NCI-H2171 (cell line): ENCODE results near the gene PGR.
"Not testable (repeated sequence)": the region's sequence is repeated elsewhere in the genome, so short reads cannot be mapped to it uniquely, and the experiment has no call there.

ENCODE experiments used
- DNase-seq: peaks from one replicate; lab custom pipeline; 2025; lab: John Stamatoyannopoulos, UW

PGR gene

GRCh38 chr11:101082813-101083212, 46.8 kb downstream of the PGR start:
- DNase-seq: no peak

- DNase-seq: no peak
These were observed 65.9 kb downstream of the PGR start for GRCh38 chr11:101063706-101064105.

- DNase-seq: no peak
These were observed 68.0 kb downstream of the PGR start for GRCh38 chr11:101061606-101062005.

GRCh38 chr11:101059331-101059730, 70.3 kb downstream of the PGR start:
- DNase-seq: no peak

- DNase-seq: no peak
These were observed 76.1 kb downstream of the PGR start for GRCh38 chr11:101053492-101053891.

GRCh38 chr11:101051677-101052076, 77.9 kb downstream of the PGR start:
- DNase-seq: no peak

GRCh38 chr11:101049813-101050212, 79.8 kb downstream of the PGR start:
- no peak for DNase-seq

GRCh38 chr11:101049123-101049522, 80.5 kb downstream of the PGR start:
- no peak for DNase-seq

GRCh38 chr11:101048479-101048878, 81.1 kb downstream of the PGR start:
- DNase-seq: no peak

- no peak for DNase-seq
These were observed 82.7 kb downstream of the PGR start for GRCh38 chr11:101046947-101047346.

GRCh38 chr11:101045415-101045814, 84.2 kb downstream of the PGR start:
- DNase-seq: no peak

- DNase-seq: no peak
These were observed 85.7 kb downstream of the PGR start for GRCh38 chr11:101043940-101044339.

GRCh38 chr11:101035872-101036271, 93.7 kb downstream of the PGR start:
- DNase-seq: no peak

GRCh38 chr11:101034076-101034475, 95.5 kb downstream of the PGR start:
- no peak for DNase-seq

- DNase-seq: no peak
These were observed 96.6 kb downstream of the PGR start for GRCh38 chr11:101032991-101033390.

GRCh38 chr11:101031713-101032112, 97.9 kb downstream of the PGR start:
- no peak for DNase-seq

GRCh38 chr11:101030692-101031091, 98.9 kb downstream of the PGR start:
- DNase-seq: no peak

- no peak for DNase-seq
These were observed 99.6 kb downstream of the PGR start for GRCh38 chr11:101030015-101030414.

- no peak for DNase-seq
These were observed 101.0 kb downstream of the PGR start for GRCh38 chr11:101028644-101029043.

- no peak for DNase-seq
These were observed 107.4 kb downstream of the PGR start for GRCh38 chr11:101022256-101022655.

- DNase-seq: no peak
These were observed 109.7 kb downstream of the PGR start for GRCh38 chr11:101019870-101020269.

GRCh38 chr11:101014600-101015285, 114.9 kb downstream of the PGR start:
- DNase-seq: no peak

- DNase-seq: not testable (repeated sequence)
These were observed 115.9 kb downstream of the PGR start for GRCh38 chr11:101013702-101014101.

GRCh38 chr11:101011881-101012280, 117.7 kb downstream of the PGR start:
- DNase-seq: no peak
